Upper lobe of left lung (tissue), 4 donors: ENCODE measurements around the gene RPRD1B.

Source experiments
- EP300 ChIP-seq, 4 donors: sonication (generic); formaldehyde crosslinking; IDR thresholded peaks; one replicate each; pipeline ENCODE4 v1.5.1; 2017; ENCODE audit warnings: antibody characterized with exemption in 4 of 4, control low read depth in 2 of 4
- POLR2A ChIP-seq, 4 donors: fragments of 450-650 bp; IDR thresholded peaks; one replicate each; pipeline ENCODE4 v1.5.1; 2016 to 2017; ENCODE audit warnings: antibody characterized with exemption in 4 of 4, mild to moderate bottlenecking in 2 of 4
- POLR2AphosphoS5 ChIP-seq, 2 donors: sonication (generic); formaldehyde crosslinking; IDR thresholded peaks; one replicate each; pipeline ENCODE4 v1.5.1; 2017; ENCODE audit warnings: antibody characterized with exemption in 2 of 2
- TF ChIP-seq, protein P1 (sequence below), 6 experiments: fragments of 450-650 bp in 4 of 6; fragments of 200-600 bp in 2 of 6; sonication (generic) in 2 of 6; IDR thresholded peaks; one replicate each; pipeline ENCODE4 v1.5.1; 2016 to 2019; ENCODE audit warnings: antibody characterized with exemption in 6 of 6

DNA sequence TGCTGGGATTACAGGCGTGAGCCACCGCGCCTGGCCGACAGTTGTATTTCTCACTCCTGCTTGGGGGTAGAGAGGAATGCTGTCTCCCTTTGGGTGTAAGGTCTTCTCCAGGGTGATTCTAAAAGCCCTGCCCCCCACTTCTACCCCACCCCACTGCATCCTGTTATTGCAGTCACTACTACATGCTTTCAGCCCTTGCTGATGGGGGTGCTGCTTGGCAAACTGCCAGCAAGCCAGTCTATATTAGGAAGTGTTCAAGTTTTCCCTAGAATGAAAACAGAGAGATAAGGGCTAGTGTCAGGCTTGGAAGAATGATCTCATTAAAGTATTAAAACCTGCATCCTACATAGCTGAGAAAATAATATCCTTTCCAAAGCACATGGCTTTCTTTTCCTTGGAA is 31.6 kb upstream of the RPRD1B start:
- TF ChIP-seq POLR2AphosphoS5 (IDR thresholded peaks at IDR 0.05) (no peak), POLR2A (IDR thresholded peaks at IDR 0.05) (no peak), EP300 (IDR thresholded peaks at IDR 0.05) (no peak)
- TF ChIP-seq, protein P1, sequence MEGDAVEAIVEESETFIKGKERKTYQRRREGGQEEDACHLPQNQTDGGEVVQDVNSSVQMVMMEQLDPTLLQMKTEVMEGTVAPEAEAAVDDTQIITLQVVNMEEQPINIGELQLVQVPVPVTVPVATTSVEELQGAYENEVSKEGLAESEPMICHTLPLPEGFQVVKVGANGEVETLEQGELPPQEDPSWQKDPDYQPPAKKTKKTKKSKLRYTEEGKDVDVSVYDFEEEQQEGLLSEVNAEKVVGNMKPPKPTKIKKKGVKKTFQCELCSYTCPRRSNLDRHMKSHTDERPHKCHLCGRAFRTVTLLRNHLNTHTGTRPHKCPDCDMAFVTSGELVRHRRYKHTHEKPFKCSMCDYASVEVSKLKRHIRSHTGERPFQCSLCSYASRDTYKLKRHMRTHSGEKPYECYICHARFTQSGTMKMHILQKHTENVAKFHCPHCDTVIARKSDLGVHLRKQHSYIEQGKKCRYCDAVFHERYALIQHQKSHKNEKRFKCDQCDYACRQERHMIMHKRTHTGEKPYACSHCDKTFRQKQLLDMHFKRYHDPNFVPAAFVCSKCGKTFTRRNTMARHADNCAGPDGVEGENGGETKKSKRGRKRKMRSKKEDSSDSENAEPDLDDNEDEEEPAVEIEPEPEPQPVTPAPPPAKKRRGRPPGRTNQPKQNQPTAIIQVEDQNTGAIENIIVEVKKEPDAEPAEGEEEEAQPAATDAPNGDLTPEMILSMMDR (IDR thresholded peaks at IDR 0.05): no peak
